GM19193 (cell line): ENCODE measurements around the gene KIN.

Experiments
- POLR2A ChIP-seq: IDR thresholded peaks from 4 replicates; pipeline ENCODE4 v1.6.1; 2011; ENCODE audit not compliant: insufficient read depth, insufficient read length; ENCODE audit errors: extremely low read depth

KIN gene

DNA sequence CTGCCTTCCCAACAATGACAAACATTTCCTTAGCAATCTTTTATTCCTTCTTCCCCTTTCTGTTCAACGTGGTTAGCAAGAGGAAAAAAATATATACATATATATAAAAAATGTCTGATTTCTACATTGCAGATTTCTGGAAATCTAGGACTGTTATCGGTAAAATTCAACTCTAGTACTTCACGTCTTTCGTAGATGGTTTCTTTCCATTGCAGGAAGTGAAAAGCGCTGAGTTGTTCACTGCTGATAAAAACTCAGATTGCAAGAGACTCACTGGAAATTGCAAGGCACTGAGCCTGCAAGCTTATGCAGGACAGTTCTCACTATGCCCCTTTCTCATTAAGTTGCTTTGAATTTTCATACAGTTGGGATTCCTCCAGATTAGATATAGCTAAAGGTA, 23.9 kb downstream of the KIN start:
- TF ChIP-seq POLR2A, result no peak

DNA sequence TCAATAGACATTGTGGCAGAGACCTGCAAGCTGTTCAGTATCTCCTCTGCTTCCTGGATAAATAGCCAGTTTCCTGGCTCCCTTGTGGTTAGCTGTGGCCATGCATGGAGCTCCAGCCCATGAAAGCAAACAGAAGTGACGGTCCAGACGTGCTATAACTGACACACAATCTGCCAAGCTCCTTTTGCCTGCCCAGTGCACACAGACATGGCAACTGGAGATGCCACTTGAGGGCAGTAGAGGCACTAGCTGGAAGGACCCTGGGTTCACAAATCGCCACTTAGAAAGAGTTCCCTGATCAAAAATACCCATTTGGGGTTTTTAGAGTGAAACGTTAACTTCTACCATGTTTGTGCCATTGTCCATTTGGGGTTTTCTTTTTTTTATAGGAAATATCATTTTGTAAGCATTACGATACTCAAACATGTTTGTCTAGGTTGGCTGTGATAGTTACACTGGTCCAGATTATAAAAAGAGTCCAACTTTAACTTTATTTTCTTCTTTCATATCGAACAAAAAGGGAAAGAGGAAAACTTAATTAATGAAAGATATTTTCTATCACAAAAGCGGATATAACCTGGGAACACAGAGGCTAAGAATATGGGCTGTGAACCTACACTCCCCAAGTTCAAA, 31.3 kb downstream of the KIN start:
- no peak for TF ChIP-seq POLR2A

DNA sequence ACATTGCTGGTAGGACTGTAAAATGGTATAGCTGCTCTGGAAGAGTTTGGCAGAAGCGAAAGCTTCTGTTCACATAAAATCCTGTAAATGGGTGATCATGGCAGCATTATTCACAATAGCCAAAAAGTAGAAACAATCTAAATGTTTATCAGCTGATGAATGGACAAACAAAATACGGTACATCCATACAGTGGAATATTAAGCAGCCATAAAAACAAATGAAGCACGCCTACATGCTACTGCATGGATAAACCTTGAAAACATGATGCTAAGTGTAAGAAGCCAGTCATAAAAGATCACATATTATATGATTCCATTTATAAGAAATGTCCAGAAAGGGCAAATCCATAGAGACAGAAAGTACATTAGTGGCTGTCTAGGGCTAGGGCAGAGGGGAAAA, 32.7 kb downstream of the KIN start:
- TF ChIP-seq POLR2A, result no peak

DNA sequence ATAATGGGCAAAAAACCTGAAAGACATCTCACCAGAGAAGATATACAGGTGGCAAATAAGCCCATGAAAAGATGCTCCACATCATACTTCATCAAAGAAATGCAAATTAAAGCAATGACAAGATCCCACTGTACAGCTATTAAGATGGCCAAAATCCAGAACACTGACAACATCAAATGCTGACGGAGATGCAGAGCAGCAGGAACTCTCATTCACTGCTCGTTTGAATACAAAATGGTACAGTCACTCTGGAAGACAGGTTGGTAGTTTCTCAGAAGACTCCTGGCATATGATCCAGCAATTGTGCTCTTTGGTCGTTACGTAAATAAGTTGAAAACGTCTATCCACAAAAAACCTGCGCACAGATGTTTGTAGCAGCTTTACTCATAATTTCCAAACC, 35.5 kb downstream of the KIN start:
- TF ChIP-seq POLR2A, result no peak

DNA sequence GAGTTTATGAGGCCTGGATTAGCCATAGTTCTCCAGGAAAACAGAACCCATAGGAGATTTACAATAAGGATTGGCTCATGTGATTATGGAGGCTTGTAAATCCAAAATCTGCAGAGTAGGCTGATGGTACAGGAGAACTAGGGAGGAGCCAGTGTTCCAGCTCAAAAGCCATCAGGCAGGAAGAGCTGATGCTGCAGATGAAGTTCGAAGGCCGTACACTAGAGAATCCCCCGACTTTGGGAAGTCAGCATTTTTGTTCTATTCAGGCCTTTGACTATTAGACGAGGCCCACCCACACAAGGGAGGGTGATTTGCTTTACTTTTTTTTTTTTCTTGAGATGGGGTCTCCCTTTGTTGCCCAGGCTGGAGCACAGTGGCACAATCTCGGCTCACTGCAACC, 37.6 kb downstream of the KIN start:
- TF ChIP-seq POLR2A, result no peak

DNA sequence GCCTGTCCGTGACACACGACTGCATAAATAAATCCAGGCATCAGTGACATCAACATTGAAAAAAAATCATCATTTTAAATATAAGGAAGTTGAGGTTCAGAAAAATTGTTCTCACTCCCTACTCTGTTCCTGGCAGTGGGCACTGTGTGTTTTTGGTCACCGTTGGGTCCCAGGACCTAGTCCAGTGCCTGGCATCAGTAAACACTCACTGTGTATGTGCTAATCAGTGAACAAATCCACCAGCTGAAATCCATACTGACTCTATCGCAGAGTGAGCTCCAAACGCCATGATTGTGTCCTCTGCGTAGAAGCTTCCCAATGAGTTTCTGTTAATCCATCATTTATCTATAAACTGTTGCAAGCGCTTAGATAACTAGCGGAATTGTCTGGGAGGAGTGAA, 43.5 kb downstream of the KIN start:
- no peak for TF ChIP-seq POLR2A

DNA sequence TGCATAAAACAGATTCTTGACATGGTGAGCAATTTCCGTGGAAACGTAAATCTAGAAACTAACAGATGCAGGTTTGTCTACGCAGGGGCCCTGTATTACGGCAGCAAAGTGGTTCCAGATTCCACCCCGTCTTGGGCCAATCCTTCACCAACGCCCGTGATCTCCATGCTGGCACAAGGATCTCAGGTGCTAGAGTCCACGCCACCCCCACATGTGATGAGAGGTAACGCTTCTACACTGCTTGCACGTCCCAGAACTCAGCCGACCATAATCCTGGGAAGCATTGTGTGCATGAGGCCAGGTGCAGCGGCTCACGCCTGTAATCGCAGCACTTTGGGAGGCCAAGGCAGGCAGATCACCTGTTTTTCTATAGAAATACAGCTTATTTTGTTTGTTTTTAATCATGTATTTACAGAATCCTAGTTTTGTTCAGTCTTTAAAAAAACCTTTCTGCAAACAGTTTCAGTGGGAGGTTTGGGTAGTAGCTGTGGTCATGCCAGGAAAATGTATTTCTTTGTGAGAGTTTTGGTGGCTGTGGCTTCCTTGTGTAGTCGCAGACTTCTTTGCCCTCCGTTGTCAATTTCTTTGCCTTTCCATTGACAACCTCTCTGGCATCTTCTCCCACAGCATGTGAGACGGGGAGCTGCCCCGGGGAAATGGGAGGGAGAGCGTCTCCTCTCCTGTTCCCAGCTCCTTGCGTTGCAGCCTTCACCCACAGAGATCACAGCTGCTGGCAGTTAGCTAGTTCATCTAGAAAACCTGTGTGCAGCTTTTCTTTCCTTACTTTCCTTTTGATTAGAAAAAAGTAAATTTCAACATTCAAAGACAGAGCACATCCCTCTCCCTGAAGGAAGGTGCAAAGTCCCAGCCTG, 49.0 kb downstream of the KIN start:
- TF ChIP-seq POLR2A, result no peak

DNA sequence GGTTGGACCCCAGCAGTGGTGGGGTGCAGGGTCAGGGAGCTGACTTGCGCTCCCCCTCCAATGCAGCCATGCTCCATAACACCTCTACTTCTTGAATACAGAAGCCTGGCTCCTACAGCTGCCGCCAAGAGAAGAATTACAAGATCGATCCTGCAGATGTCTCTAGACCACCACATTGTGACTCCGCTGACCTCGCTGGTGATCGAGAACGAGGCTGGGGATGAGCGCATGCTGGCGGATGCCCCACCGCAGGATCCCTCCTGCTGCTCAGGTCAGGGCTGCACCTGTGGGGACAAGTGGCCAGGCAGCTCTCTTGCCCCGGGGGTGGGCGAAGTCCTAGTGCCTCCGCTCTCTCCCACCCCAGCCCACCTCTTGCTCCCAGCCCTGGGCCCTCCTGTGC, 53.0 kb downstream of the KIN start:
- TF ChIP-seq POLR2A, result no peak

DNA sequence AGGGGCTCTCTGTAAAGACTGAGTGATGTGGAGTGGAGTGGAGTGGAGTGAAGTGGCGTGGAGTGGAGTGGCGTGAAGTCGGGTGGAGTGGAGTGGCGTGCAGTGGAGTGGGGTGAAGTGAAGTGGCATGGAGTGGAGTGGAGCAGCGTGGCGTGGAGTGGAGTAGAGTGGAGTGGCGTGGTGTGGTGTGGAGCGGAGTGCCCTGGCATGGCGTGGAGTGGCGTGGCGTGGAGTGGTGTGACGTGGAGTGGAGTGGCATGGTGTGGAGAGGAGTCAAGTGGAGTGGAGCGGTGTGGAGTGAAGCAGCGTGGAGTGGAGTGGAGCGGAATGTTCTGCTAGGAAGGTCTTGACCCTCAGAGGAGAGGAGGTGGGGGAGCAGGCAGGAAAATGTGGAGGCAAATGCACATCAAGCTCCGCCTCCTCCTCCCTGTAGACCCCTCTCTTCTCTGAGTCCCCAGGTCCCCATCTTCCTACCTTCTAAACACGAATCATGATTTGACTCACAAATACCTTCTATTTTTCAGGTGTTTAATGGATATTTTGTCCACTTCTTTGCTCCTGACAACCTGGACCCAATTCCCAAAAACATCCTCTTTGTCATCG, 64.8 kb downstream of the KIN start:
- no peak for TF ChIP-seq POLR2A

DNA sequence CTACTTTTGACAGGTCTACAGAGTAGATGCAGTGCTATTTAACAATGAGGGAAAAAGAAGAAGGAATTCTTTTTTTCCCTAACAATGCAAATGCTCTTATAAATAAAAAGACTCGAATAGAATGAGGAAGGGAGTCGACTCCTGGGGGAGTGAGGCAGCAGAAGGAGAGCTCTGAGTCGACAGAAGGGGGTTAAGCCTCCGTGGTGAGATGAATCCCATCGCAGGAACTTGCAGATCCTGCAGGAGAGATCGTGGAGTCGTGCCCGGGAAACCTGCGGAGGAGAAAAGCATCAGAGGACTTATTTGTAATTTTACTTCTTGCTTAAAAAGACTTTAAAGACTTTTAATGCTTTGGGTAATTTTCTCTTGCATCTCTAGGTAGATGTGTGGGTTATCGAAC, 67.3 kb downstream of the KIN start:
- TF ChIP-seq POLR2A, result no peak

DNA sequence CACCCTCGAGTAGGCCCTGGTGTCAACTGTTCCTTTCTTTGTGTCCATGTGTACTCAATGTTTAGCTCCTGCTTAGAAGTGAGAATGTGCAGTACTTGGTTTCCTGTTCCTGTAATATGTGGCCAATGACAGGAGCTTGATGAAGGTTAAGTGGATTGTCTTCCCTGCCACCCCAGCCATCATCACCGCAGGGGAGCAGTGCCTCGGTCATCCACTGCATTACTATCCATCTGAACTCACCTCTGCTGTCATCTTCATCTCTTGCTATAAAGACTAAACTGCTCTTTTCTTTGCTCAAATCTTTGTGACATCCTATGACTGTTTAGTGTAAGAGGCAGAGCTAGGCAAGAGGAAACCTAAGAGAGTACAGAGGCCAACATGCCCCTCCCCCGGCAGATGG, 69.1 kb downstream of the KIN start:
- no peak for TF ChIP-seq POLR2A

DNA sequence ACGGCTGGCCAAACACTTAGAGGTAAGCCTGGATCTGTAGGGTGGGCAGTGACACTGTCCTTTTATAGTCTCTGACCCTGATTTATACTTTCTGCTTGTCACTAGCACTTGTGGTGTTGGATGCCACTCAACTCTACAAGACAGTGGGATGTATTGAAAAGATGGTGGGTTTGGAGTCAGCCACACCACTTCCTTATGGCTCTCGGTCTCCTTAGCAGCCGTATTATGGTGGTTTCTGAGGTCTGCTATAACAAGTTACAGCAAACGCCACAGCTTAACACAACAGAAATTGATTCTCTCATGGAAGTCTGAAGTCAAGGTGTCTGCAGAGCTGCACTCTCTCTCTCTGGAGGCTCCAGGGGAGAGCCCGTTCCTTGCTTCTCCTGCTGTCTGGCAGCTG, 70.0 kb downstream of the KIN start:
- no peak for TF ChIP-seq POLR2A

DNA sequence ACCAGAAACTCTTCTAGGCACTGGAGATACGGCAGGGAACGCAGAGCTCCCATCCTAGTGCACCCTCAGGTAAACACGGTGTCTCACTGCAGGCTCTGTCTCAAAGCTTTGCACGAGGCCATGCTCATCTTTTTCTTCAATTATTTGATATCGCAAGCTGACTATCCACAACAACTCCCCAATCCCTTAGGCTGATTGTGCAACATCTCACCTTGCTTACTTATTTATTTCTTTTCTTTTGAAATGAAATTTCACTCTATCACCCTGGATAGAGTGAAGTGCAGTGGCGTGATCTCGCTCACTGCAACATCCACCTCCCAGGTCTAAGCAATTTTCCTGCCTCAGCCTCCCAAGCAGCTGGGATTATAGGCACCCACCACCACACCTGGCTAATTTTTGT, 72.3 kb downstream of the KIN start:
- no peak for TF ChIP-seq POLR2A

DNA sequence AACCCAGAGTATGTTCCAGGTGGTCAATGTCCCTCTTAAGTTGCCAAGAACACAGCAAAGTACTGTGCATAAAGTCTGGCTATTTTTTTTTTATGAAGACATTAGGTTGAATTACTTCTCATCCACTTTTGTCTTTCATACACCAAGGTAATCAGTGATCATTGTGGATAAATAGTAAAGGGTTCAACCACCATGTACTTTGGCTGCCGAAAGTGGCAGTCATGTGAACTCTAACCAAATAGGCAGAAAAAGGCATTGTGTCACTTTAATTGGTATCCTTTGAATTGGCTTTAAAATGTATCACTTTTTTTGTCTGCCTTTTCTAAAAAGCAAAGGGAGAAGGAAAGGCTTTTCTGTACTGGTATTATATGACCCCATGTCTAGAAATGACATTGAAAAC, 77.3 kb downstream of the KIN start:
- no peak for TF ChIP-seq POLR2A

DNA sequence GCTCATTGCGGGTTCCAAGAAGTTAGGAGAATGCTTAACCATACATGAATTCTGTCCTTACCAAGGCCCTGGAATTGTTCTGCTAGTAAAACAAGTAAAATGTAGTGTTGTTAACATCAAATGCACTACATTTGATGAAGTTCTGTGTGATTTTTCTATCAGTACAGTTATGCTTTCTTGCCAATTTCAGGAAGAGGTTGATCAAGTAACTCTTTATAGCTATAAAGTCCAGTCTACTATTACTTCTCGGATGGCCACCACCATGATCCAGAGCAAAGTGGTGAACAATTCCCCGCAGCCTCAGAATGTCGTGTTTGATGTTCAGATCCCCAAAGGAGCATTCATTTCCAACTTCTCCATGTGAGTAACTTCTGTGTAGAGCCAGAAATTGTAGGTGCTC, 79.0 kb downstream of the KIN start:
- no peak for TF ChIP-seq POLR2A
